Keratinocyte (primary cell): Measurements from ENCODE around the gene RFC2.

Experiments
- EZH2 ChIP-seq: IDR thresholded peaks from one replicate; pipeline ENCODE4 v1.6.1; 2012; ENCODE audit warnings: inconsistent platforms, mild to moderate bottlenecking, low read length, moderate library complexity
- TF ChIP-seq, protein P1 (sequence below), 3 experiments: IDR thresholded peaks in 1 of 3; conservative IDR thresholded peaks in 1 of 3; optimal IDR thresholded peaks in 1 of 3; 2 replicates in 2 of 3; 3 replicates in 1 of 3; pipeline versions ENCODE3 to v1.5.1; 2011; ENCODE audit warnings: low read length in 3 of 3, mild to moderate bottlenecking in 3 of 3, moderate library complexity in 2 of 3, control low read depth in 1 of 3, inconsistent platforms in 1 of 3; ENCODE audit not compliant: insufficient read depth in 2 of 3; ENCODE audit errors: extremely low read depth in 1 of 3

DNA sequence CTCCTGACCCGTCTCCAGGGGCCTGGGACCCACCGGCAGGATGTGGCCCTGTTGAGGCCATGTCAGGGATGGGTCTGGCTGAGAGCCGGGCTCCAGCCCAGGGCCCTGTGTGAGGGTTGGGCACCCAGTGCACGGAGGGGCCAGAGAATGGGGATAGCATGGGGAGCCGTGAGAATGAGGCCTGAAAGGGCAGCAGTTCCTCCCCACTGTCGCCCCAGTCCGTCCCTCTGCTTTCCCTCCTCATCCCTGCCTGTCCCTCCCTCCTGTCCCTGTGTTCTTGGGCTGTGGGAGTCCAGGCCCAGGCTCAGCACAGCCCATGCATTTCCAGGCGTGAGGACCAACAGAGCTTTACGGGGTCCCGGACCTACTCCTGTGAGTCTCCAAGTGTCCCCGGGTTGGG, 34.8 kb downstream of the RFC2 start:
- TF ChIP-seq, protein P1, sequence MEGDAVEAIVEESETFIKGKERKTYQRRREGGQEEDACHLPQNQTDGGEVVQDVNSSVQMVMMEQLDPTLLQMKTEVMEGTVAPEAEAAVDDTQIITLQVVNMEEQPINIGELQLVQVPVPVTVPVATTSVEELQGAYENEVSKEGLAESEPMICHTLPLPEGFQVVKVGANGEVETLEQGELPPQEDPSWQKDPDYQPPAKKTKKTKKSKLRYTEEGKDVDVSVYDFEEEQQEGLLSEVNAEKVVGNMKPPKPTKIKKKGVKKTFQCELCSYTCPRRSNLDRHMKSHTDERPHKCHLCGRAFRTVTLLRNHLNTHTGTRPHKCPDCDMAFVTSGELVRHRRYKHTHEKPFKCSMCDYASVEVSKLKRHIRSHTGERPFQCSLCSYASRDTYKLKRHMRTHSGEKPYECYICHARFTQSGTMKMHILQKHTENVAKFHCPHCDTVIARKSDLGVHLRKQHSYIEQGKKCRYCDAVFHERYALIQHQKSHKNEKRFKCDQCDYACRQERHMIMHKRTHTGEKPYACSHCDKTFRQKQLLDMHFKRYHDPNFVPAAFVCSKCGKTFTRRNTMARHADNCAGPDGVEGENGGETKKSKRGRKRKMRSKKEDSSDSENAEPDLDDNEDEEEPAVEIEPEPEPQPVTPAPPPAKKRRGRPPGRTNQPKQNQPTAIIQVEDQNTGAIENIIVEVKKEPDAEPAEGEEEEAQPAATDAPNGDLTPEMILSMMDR (optimal IDR thresholded peaks at IDR 0.05 in 1 of 3, IDR thresholded peaks at IDR 0.05 in 1 of 3, conservative IDR thresholded peaks at IDR 0.05 in 1 of 3; ENCODE audit: extremely low read depth in 1 of 3, insufficient read depth in 2 of 3, low read length in 3 of 3): no peak
- no peak for TF ChIP-seq EZH2
